WTC11 (cell line): Measurements from ENCODE around the gene EFS. TPM values are rescaled to one million over a fixed set of nuclear protein-coding genes. Genes with fewer than 3 reads are reported as not detected.

ENCODE experiments used
- ATAC-seq: fragments of 200-7000 bp; cut with Tn5 transposase; 2 replicates; pipeline ENCODE4 v1.10.0; 2021; ENCODE audit warnings: mild to moderate bottlenecking, moderate library complexity
- CTCF ChIA-PET: fragments of 300-600 bp; sonication (Branson Sonifier 250); formaldehyde crosslinking; loops from one replicate; lab custom pipeline; 2021; ENCODE audit warnings: antibody characterized with exemption; lab: Charles Lee
- POLR2A ChIA-PET: fragments of 350-600 bp; sonication (Branson Sonifier 250); formaldehyde crosslinking; loops from one replicate; lab custom pipeline; 2021; ENCODE audit warnings: antibody characterized with exemption; lab: Charles Lee
- DNase-seq: peaks from one replicate; pipeline ENCODE4 v3.0.0; 2021; ENCODE audit warnings: low spot score
- H3K27ac Mint-ChIP-seq: 2 replicates; pipeline ENCODE4 v1.8.0; 2021; ENCODE audit warnings: mixed read lengths
- H3K27me3 Mint-ChIP-seq: 2 replicates; pipeline ENCODE4 v1.8.0; 2021; ENCODE audit warnings: low read depth, mild to moderate bottlenecking, moderate library complexity, mixed read lengths
- H3K36me3 Mint-ChIP-seq: 2 replicates; pipeline ENCODE4 v1.8.0; 2021; ENCODE audit warnings: mixed read lengths
- H3K4me1 Mint-ChIP-seq: 2 replicates; pipeline ENCODE4 v1.8.0; 2022; ENCODE audit warnings: mixed read lengths
- H3K4me3 Mint-ChIP-seq: 2 replicates; pipeline ENCODE4 v1.8.0; 2021; ENCODE audit warnings: mild to moderate bottlenecking, moderate library complexity, mixed read lengths
- H3K9me3 Mint-ChIP-seq: 2 replicates; pipeline ENCODE4 v1.8.0; 2021; ENCODE audit warnings: mixed read lengths
- ATF1 ChIP-seq: sonication (generic); formaldehyde crosslinking; IDR thresholded peaks from 2 replicates; pipeline ENCODE4 v1.8.1; 2023; ENCODE audit warnings: mild to moderate bottlenecking, moderate library complexity, missing genetic modification reagents
- ATF3 ChIP-seq: sonication (generic); formaldehyde crosslinking; conservative IDR thresholded peaks from 2 replicates; pipeline ENCODE4 v1.8.1; 2022; ENCODE audit warnings: mild to moderate bottlenecking, missing genetic modification reagents
- CBFB ChIP-seq: sonication (generic); formaldehyde crosslinking; IDR thresholded peaks from 2 replicates; pipeline ENCODE4 v1.8.1; 2022; ENCODE audit warnings: mild to moderate bottlenecking, low read depth, missing genetic modification reagents
- CDX4 ChIP-seq: fragments of 250-450 bp; sonication (Bioruptor Pico); IDR thresholded peaks from 2 replicates; pipeline ENCODE4 v1.9.0; 2021; ENCODE audit warnings: moderate library complexity, mild to moderate bottlenecking, inconsistent platforms, borderline replicate concordance
- CREB1 ChIP-seq: sonication (generic); formaldehyde crosslinking; IDR thresholded peaks from 2 replicates; pipeline ENCODE4 v1.8.0; 2023; ENCODE audit warnings: mild to moderate bottlenecking, missing genetic modification reagents
- CTCF ChIP-seq: fragments of 200-600 bp; IDR thresholded peaks from 2 replicates; pipeline ENCODE4 v1.8.0; 2022; ENCODE audit warnings: antibody characterized with exemption
- E2F4 ChIP-seq: sonication (generic); formaldehyde crosslinking; IDR thresholded peaks from 2 replicates; pipeline ENCODE4 v1.8.1; 2022; ENCODE audit warnings: low read depth, mild to moderate bottlenecking, moderate library complexity, missing genetic modification reagents, borderline replicate concordance
- EMX1 ChIP-seq: fragments of 250-450 bp; sonication (Bioruptor Pico); IDR thresholded peaks from 2 replicates; pipeline ENCODE4 v1.8.0; 2021; ENCODE audit warnings: mild to moderate bottlenecking
- ESRRA ChIP-seq: sonication (generic); formaldehyde crosslinking; IDR thresholded peaks from 2 replicates; pipeline ENCODE4 v1.8.1; 2022; ENCODE audit warnings: mild to moderate bottlenecking, missing genetic modification reagents, borderline replicate concordance
- ETV6 ChIP-seq: sonication (generic); formaldehyde crosslinking; IDR thresholded peaks from 2 replicates; pipeline ENCODE4 v1.8.1; 2022; ENCODE audit warnings: mild to moderate bottlenecking, missing genetic modification reagents
- FOXJ3 ChIP-seq: sonication (generic); formaldehyde crosslinking; IDR thresholded peaks from 2 replicates; pipeline ENCODE4 v1.9.0; 2021; ENCODE audit warnings: missing genetic modification reagents, mild to moderate bottlenecking, borderline replicate concordance
- GRHL2 ChIP-seq: fragments of 250-450 bp; sonication (Bioruptor Pico); IDR thresholded peaks from 2 replicates; pipeline ENCODE4 v1.8.0; 2022; ENCODE audit warnings: mild to moderate bottlenecking, moderate library complexity; ENCODE audit not compliant: insufficient replicate concordance, severe bottlenecking
- GTF2I ChIP-seq: fragments of 250-450 bp; sonication (Bioruptor Pico); conservative IDR thresholded peaks from 2 replicates; pipeline ENCODE4 v1.4.0; 2021; ENCODE audit warnings: mild to moderate bottlenecking
- HMGXB4 ChIP-seq: sonication (generic); formaldehyde crosslinking; IDR thresholded peaks from 2 replicates; pipeline ENCODE4 v1.8.1; 2023; ENCODE audit warnings: mild to moderate bottlenecking, moderate library complexity, missing genetic modification reagents
- JAZF1 ChIP-seq: fragments of 250-450 bp; sonication (Bioruptor Pico); IDR thresholded peaks from 2 replicates; pipeline ENCODE4 v1.9.0; 2021; ENCODE audit warnings: moderate library complexity, mild to moderate bottlenecking, inconsistent platforms
- MAX ChIP-seq: sonication (generic); formaldehyde crosslinking; IDR thresholded peaks from 2 replicates; pipeline ENCODE4 v1.8.0; 2022; ENCODE audit warnings: mild to moderate bottlenecking, missing genetic modification reagents
- MYBL2 ChIP-seq: sonication (generic); formaldehyde crosslinking; IDR thresholded peaks from 2 replicates; pipeline ENCODE4 v1.8.1; 2023; ENCODE audit warnings: mild to moderate bottlenecking, moderate library complexity, missing genetic modification reagents
- RELA ChIP-seq: sonication (generic); formaldehyde crosslinking; IDR thresholded peaks from 2 replicates; pipeline ENCODE4 v1.8.1; 2022; ENCODE audit warnings: missing genetic modification reagents, mild to moderate bottlenecking, borderline replicate concordance
- SMAD3 ChIP-seq: sonication (generic); formaldehyde crosslinking; IDR thresholded peaks from 2 replicates; pipeline ENCODE4 v1.8.0; 2022; ENCODE audit warnings: missing genetic modification reagents, mild to moderate bottlenecking, borderline replicate concordance
- SMAD4 ChIP-seq: sonication (generic); formaldehyde crosslinking; IDR thresholded peaks from 2 replicates; pipeline ENCODE4 v1.8.0; 2022; ENCODE audit warnings: mild to moderate bottlenecking, missing genetic modification reagents
- SOX15 ChIP-seq: fragments of 250-450 bp; sonication (Bioruptor Pico); IDR thresholded peaks from 2 replicates; pipeline ENCODE4 v1.9.0; 2021; ENCODE audit warnings: mild to moderate bottlenecking
- TEAD4 ChIP-seq: sonication (generic); formaldehyde crosslinking; IDR thresholded peaks from 2 replicates; pipeline ENCODE4 v1.8.0; 2022; ENCODE audit warnings: mild to moderate bottlenecking, missing genetic modification reagents
- ZBTB21 ChIP-seq: sonication (generic); formaldehyde crosslinking; IDR thresholded peaks from 2 replicates; pipeline ENCODE4 v1.8.1; 2023; ENCODE audit warnings: mild to moderate bottlenecking, missing genetic modification reagents, borderline replicate concordance
- ZNF671 ChIP-seq: fragments of 250-450 bp; sonication (Bioruptor Pico); IDR thresholded peaks from 2 replicates; pipeline ENCODE4 v1.8.0; 2021; ENCODE audit warnings: mild to moderate bottlenecking
- total RNA-seq: library from RNA; stranded (reverse); gene quantifications from 3 replicates; pipeline ENCODE4 v1.2.3, GENCODE V29; 2021

The EFS gene
- total RNA-seq, 1 experiment from 2014 or later, result 35.3 TPM

GRCh38 chr14:23351681-23352505 is 13.1 kb downstream of the EFS start (continued):
- no peak for TF ChIP-seq SMAD4 (CRISPR knock-in tag)
- 0 out of 2 replicates have a peak, but pooled peaks have one; percentile 12 for TF ChIP-seq MYBL2 (CRISPR knock-in tag)
- peak; percentile 83; the same call in 1 of the 2 replicates for TF ChIP-seq MAX
- TF ChIP-seq ESRRA (CRISPR knock-in tag), result no peak
- TF ChIP-seq TEAD4, result no peak
- TF ChIP-seq RELA (CRISPR knock-in tag), result peak; percentile 26; the same call in 1 of the 2 replicates
- peak; percentile 96 for TF ChIP-seq HMGXB4
- TF ChIP-seq, all 79 proteins: peak for 14

- no peak overlapping the region for H3K4me3 Mint-ChIP-seq
- H3K9me3 Mint-ChIP-seq, result no peaks in the 10 kb centered on the region
- H3K27me3 Mint-ChIP-seq, result peaks cover 36% of the 10 kb centered on the region
- peaks cover 10% of the 10 kb centered on the region for H3K36me3 Mint-ChIP-seq
- ATAC-seq, result no peak
- no peak for DNase-seq
- peaks cover 19% of the 10 kb centered on the region for H3K4me1 Mint-ChIP-seq
- ChIA-PET POLR2A (interaction anchor here (0.6 kb wide), 1 partner anchor 44 kb away, joined by 3 read pairs; no protein-coding TSS in a partner anchor), CTCF (interaction anchor here (0.5 to 5.4 kb wide), 5 partner anchors 11 to 280 kb away, joined by 3 to 73 read pairs (median 3); partner anchors contain the start of gene EFS)
- TF ChIP-seq EMX1 (CRISPR knock-in tag) (no peak), CBFB (CRISPR knock-in tag) (no peak), ZNF671 (CRISPR knock-in tag) (no peak), ETV6 (CRISPR knock-in tag) (no peak), SMAD3 (CRISPR knock-in tag) (no peak), ATF3 (CRISPR knock-in tag) (no peak), CREB1 (no peak), JAZF1 (no peak), HMGXB4 (no peak), MAX (no peak), GTF2I (CRISPR knock-in tag) (no peak), SOX15 (CRISPR knock-in tag) (no peak), GRHL2 (CRISPR knock-in tag) (no peak), CTCF (no peak), ATF1 (CRISPR knock-in tag) (no peak), E2F4 (CRISPR knock-in tag) (no peak), ZBTB21 (no peak), FOXJ3 (CRISPR knock-in tag) (no peak), CDX4 (CRISPR knock-in tag) (no peak)
- no peak overlapping the region for H3K27ac Mint-ChIP-seq
Measured at GRCh38 chr14:23349156-23349845, 15.7 kb downstream of the EFS start.
